Peyer's patch (tissue), 4 donors: ENCODE measurements around the gene MRPL14. TPM values are rescaled to one million over a fixed set of nuclear protein-coding genes. Genes with fewer than 3 reads are reported as not detected.
"Not testable (repeated sequence)": the region's sequence is repeated elsewhere in the genome, so short reads cannot be mapped to it uniquely, and the experiment has no call there.

Experiments
- DNase-seq, 3 donors: peaks; one replicate each; pipeline ENCODE4 v3.0.0-alpha.2; 2017 to 2019
- H3K27ac ChIP-seq, 4 donors: fragments of 200-600 bp; sonication (generic); one replicate each; pipeline ENCODE4 v1.5.1; 2016 to 2019
- H3K27me3 ChIP-seq, 2 donors: fragments of 200-600 bp; sonication (generic); one replicate each; pipeline ENCODE4 v1.5.1; 2019
- H3K36me3 ChIP-seq, 3 donors: fragments of 200-600 bp; sonication (generic); one replicate each; pipeline ENCODE4 v1.5.1; 2016 to 2019
- H3K4me1 ChIP-seq, 4 donors: fragments of 200-600 bp; sonication (generic); one replicate each; pipeline ENCODE4 v1.5.1; 2016 to 2019
- H3K4me3 ChIP-seq, 4 donors: fragments of 200-600 bp; sonication (generic); 1 replicate in 3 of 4; 2 replicates in 1 of 4; pipeline ENCODE4 v1.5.1; 2016 to 2019; ENCODE audit warnings: mild to moderate bottlenecking in 1 of 4
- H3K9me3 ChIP-seq, 4 donors: fragments of 200-600 bp; sonication (generic); one replicate each; pipeline ENCODE4 v1.5.1; 2016 to 2019; ENCODE audit warnings: mild to moderate bottlenecking in 1 of 4
- POLR2A ChIP-seq, 2 donors: fragments of 450-650 bp; IDR thresholded peaks; one replicate each; pipeline ENCODE4 v1.5.1; 2017; ENCODE audit warnings: antibody characterized with exemption in 2 of 2, mild to moderate bottlenecking in 2 of 2, moderate library complexity in 2 of 2
- total RNA-seq, 4 donors: library from RNA; depleted of rRNA; stranded (reverse); fragments of >200 nt; gene quantifications; one replicate each; pipeline ENCODE4 v1.1.0, GENCODE V29; 2016
- TF ChIP-seq, protein P1 (sequence below), 6 experiments: fragments of 450-650 bp in 4 of 6; fragments of 200-600 bp in 2 of 6; sonication (generic) in 1 of 6; IDR thresholded peaks; one replicate each; pipeline ENCODE4 v1.5.1; 2017 to 2019; ENCODE audit warnings: antibody characterized with exemption in 6 of 6, mild to moderate bottlenecking in 3 of 6, moderate library complexity in 1 of 6

Gene MRPL14
- total RNA-seq, 4 donors from 2014 or later = 35.5 to 51.1 (median 42.6) TPM

- Histone ChIP-seq H3K27ac (no peak overlapping the region), H3K9me3 (no peaks in the 10 kb centered on the region), H3K4me1 (no peaks in the 10 kb centered on the region), H3K27me3 (no peaks in the 10 kb centered on the region), H3K4me3 (no peak overlapping the region), H3K36me3 (no peaks in the 10 kb centered on the region)
- no peak for DNase-seq
- TF ChIP-seq POLR2A (IDR thresholded peaks at IDR 0.05) = no peak
- TF ChIP-seq, protein P1, sequence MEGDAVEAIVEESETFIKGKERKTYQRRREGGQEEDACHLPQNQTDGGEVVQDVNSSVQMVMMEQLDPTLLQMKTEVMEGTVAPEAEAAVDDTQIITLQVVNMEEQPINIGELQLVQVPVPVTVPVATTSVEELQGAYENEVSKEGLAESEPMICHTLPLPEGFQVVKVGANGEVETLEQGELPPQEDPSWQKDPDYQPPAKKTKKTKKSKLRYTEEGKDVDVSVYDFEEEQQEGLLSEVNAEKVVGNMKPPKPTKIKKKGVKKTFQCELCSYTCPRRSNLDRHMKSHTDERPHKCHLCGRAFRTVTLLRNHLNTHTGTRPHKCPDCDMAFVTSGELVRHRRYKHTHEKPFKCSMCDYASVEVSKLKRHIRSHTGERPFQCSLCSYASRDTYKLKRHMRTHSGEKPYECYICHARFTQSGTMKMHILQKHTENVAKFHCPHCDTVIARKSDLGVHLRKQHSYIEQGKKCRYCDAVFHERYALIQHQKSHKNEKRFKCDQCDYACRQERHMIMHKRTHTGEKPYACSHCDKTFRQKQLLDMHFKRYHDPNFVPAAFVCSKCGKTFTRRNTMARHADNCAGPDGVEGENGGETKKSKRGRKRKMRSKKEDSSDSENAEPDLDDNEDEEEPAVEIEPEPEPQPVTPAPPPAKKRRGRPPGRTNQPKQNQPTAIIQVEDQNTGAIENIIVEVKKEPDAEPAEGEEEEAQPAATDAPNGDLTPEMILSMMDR (IDR thresholded peaks at IDR 0.05) = no peak
These were observed 25.4 kb downstream of the MRPL14 start for GRCh38 chr6:44101832-44102231.

- no peak overlapping the region for H3K27ac ChIP-seq
- no peak overlapping the region for H3K4me3 ChIP-seq
- no peaks in the 10 kb centered on the region for H3K36me3 ChIP-seq
- TF ChIP-seq POLR2A (IDR thresholded peaks at IDR 0.05) = no peak
- TF ChIP-seq, protein P1 (IDR thresholded peaks at IDR 0.05) = peak in 4 of 6 experiments; percentile 40 to 61 (median 55)
- H3K4me1 ChIP-seq = peaks cover 0 to 4% (median 0%) of the 10 kb centered on the region in 4 donors
- no peaks in the 10 kb centered on the region for H3K27me3 ChIP-seq
- DNase-seq = no peak
- no peaks in the 10 kb centered on the region for H3K9me3 ChIP-seq
These were observed 27.1 kb downstream of the MRPL14 start for GRCh38 chr6:44100088-44100550.

GRCh38 chr6:44099192-44099591 lies 28.1 kb downstream of the MRPL14 start:
- Histone ChIP-seq H3K27ac (no peak overlapping the region), H3K9me3 (no peaks in the 10 kb centered on the region), H3K27me3 (no peaks in the 10 kb centered on the region), H3K4me3 (no peak overlapping the region), H3K36me3 (no peaks in the 10 kb centered on the region), H3K4me1 (peaks cover 0 to 10% (median 0%) of the 10 kb centered on the region in 4 donors)
- no peak for TF ChIP-seq POLR2A (IDR thresholded peaks at IDR 0.05)
- TF ChIP-seq, protein P1 (IDR thresholded peaks at IDR 0.05) = no peak
- no peak for DNase-seq

DNA sequence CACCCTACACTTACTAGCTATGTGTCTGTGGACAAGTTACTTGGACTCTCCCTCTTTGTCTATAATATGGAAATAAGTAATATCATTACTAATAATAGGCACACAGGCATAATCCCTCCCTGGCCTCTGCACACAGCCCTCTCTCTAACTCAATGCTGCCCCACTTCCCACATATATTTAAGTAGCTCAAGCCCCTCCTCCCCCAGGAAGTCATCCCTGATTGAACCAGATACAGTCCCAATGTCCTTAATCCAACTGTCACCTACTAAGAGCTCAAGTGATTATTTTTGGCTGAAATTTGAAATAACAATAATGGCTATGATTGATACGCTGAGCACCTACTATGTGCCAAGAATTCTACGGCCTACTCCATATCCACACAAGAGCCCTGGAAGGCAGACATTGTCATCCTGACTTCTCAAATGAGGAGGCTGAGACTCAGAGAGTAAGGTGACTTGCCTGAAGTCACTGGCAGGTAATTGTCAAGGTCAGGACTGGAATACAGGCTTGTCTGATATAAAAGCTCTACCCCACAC lies 29.4 kb downstream of the MRPL14 start:
- H3K4me1 ChIP-seq = peaks cover 0 to 14% (median 0%) of the 10 kb centered on the region in 4 donors
- no peak overlapping the region for H3K4me3 ChIP-seq
- TF ChIP-seq POLR2A (IDR thresholded peaks at IDR 0.05) = no peak
- TF ChIP-seq, protein P1 (IDR thresholded peaks at IDR 0.05) = no peak
- DNase-seq = no peak
- no peaks in the 10 kb centered on the region for H3K36me3 ChIP-seq
- no peaks in the 10 kb centered on the region for H3K9me3 ChIP-seq
- no peaks in the 10 kb centered on the region for H3K27me3 ChIP-seq
- no peak overlapping the region for H3K27ac ChIP-seq

DNA sequence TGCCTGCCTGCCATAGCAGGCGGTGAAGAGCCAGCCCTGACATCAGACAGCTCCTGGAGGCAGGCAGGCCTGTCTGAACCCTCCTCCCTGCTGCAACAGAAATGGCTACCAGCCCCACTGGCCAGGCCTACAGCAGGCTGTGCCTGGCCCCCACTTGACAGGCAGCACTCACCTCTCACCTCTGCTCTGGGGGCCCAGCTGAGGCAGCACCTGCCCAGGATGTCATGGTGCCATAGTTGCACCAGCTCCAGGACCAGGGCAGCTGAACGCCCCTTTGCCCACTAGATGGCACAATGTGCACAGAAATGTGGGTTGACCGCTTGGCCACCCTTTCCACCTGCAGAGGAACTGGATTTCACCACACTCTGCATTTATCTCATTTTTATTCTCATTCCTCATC lies 30.6 kb downstream of the MRPL14 start:
- peak; percentile 70 to 90 (median 82) for DNase-seq
- Histone ChIP-seq H3K4me3 (no peak overlapping the region), H3K36me3 (no peaks in the 10 kb centered on the region), H3K27ac (no peak overlapping the region), H3K9me3 (no peaks in the 10 kb centered on the region), H3K27me3 (no peaks in the 10 kb centered on the region), H3K4me1 (peaks cover 0 to 14% (median 0%) of the 10 kb centered on the region in 4 donors)
- TF ChIP-seq, protein P1 (IDR thresholded peaks at IDR 0.05) = peak; percentile 66 to 91 (median 84)
- TF ChIP-seq POLR2A (IDR thresholded peaks at IDR 0.05) = no peak

DNA sequence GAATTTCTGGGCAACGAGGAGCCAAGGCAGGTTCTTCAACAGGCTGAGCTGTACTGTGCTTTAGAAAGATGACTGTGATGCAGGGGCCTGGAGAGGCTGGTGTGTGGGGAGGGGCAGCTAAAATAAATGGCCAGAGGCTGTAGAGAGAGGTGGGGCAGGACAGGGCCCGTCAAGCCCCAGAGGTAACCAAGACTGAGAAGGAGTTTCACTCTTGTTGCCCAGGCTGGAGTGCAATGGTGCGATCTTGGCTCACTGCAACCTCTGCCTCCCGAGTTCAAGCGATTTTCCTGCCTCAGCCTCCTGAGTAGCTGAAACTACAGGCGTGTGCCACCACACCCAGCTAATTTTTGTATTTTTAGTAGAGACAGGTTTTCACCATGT lies 32.0 kb downstream of the MRPL14 start:
- H3K9me3 ChIP-seq, DNase-seq, H3K4me3 ChIP-seq, H3K27me3 ChIP-seq, H3K36me3 ChIP-seq: not testable (repeated sequence)
- Histone ChIP-seq H3K4me1 (peaks cover 0 to 14% (median 0%) of the 10 kb centered on the region in 4 donors), H3K27ac (peak overlapping the region in 2 of 4 donors; percentile 55 to 59)
